Activated CD8-positive, alpha-beta T cell treated with anti-CD3 and anti-CD28 coated beads, Interleukin-2, amount 10 ng/mL, durations not matched to agents 7 days and 5 days (primary cell): ENCODE measurements around the gene PLXNA1. TPM values are rescaled to one million over a fixed set of nuclear protein-coding genes. Genes with fewer than 3 reads are reported as not detected.

Experiments used
- ATAC-seq: fragments of 150-1000 bp; cut with Tn5 transposase; one replicate; pipeline ENCODE4 v1.10.0; 2021; ENCODE audit warnings: moderate library complexity
- CTCF ChIA-PET: fragments of 350-600 bp; sonication (Branson Sonifier 250); formaldehyde crosslinking; loops from one replicate; lab custom pipeline; 2021; ENCODE audit warnings: antibody characterized with exemption; lab: Charles Lee
- POLR2A ChIA-PET: fragments of 350-600 bp; sonication (Branson Sonifier 250); formaldehyde crosslinking; loops from one replicate; lab custom pipeline; 2021; ENCODE audit warnings: antibody characterized with exemption; lab: Charles Lee
- DNase-seq: peaks from one replicate; pipeline ENCODE4 v3.0.0-alpha.2; 2020
- H3K27ac Mint-ChIP-seq: one replicate; pipeline ENCODE4 v1.8.0; 2021; ENCODE audit warnings: mild to moderate bottlenecking, mixed read lengths
- H3K27me3 Mint-ChIP-seq: one replicate; pipeline ENCODE4 v1.8.0; 2021; ENCODE audit warnings: low read depth, mixed read lengths
- H3K36me3 Mint-ChIP-seq: one replicate; pipeline ENCODE4 v1.8.0; 2021; ENCODE audit warnings: low read depth, mixed read lengths
- H3K4me1 Mint-ChIP-seq: one replicate; pipeline ENCODE4 v1.8.0; 2021; ENCODE audit warnings: low read depth, mixed read lengths
- H3K4me3 Mint-ChIP-seq: one replicate; pipeline ENCODE4 v1.8.0; 2021; ENCODE audit warnings: mild to moderate bottlenecking, mixed read lengths
- H3K9me3 Mint-ChIP-seq: one replicate; pipeline ENCODE4 v1.8.0; 2022; ENCODE audit warnings: mixed read lengths; ENCODE audit not compliant: insufficient read depth
- total RNA-seq, 2 experiments: library from RNA; stranded (reverse); gene quantifications; one replicate each; pipeline ENCODE4 v1.2.3, GENCODE V29; 2021

The PLXNA1 gene
- total RNA-seq, 2 experiments from 2014 or later, result 2.4 to 2.7 TPM

DNA sequence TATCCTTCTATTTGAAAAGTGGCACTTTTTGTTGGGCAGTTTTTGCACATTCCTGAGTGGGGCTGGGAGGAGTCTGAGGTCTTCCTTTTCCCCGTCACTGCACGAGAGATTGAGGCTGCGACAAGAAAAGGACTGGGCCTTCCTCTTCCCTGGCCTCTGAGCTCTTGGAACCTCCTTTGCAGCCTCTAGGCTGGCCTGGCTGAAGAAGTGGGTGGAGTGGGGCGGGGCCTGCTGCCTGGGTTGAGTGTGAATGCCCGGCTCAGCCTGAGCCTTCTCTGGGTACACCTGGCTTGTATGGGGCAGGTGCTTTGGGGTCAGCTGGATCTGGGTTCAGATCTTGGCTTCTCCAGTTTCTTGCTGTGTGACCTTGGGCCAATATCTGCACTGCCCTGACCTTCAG lies 43.1 kb downstream of the PLXNA1 start:
- ChIA-PET POLR2A (no interaction called here), CTCF (no interaction called here)
- Mint-ChIP-seq H3K27ac (no peak overlapping the region), H3K4me1 (no peaks in the 10 kb centered on the region), H3K27me3 (no peaks in the 10 kb centered on the region), H3K4me3 (no peak overlapping the region), H3K36me3 (no peaks in the 10 kb centered on the region), H3K9me3 (no peaks in the 10 kb centered on the region)
- DNase-seq (no peak), ATAC-seq (no peak)

DNA sequence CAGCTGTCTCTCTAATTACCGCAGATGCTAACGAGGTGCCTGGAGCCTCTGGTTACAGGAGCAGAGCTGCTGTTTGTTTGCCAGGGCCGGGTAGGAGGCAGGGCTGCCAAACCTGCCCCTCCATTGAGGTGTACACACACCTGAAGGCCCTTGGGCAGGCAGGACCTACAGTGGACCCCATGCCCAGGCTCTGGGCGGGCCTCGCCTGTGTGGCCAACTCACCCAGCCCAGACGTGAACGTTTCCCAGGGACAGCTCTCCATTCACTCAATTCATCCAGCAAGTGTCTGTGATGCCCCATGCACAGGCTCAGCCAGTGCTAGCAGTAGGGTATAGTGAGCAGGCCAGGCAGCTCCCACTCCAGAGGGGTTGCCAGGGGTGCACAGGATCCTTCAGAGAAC lies 43.7 kb downstream of the PLXNA1 start:
- no peaks in the 10 kb centered on the region for H3K4me1 Mint-ChIP-seq
- no peaks in the 10 kb centered on the region for H3K36me3 Mint-ChIP-seq
- no peak for ATAC-seq
- DNase-seq, result no peak
- ChIA-PET CTCF (no interaction called here), POLR2A (no interaction called here)
- no peaks in the 10 kb centered on the region for H3K27me3 Mint-ChIP-seq
- no peak overlapping the region for H3K4me3 Mint-ChIP-seq
- H3K27ac Mint-ChIP-seq, result no peak overlapping the region
- H3K9me3 Mint-ChIP-seq, result no peaks in the 10 kb centered on the region

DNA sequence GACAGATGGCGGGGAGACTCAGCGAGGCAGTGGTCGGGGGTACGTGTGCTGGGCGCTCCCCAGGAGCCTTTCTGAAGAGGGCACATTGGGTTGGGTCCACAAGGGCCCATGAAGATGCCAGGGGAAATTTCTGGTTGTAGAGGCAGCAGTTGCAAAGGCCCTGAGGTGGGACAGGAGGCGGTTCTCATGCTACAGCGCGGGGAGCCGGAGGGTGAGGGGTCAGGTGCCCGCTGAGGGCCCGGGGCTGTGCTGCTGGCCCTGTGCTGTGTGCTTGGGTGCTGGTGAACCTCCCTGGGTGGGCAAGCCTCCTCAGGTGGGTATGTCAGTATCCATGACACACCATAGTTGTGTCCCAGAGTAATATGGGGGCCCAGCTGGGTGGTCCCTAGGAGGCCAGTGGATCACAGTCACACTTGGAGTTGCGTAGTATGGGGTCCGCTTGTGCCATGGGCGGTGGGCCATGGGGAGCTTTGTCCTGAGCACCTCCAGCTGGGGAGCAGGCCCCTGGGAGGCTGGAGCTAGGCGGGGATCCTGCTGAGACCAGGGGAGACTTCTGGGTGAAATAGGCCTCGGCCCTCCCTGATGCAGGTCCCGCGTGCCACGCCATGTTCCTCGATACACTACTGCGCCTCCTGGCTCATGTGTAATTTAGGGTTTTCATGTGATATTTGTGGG lies 44.3 kb downstream of the PLXNA1 start:
- no peaks in the 10 kb centered on the region for H3K36me3 Mint-ChIP-seq
- ATAC-seq, result no peak
- CTCF ChIA-PET, result no interaction called here

GRCh38 chr3:127027811-127028548 lies 45.1 kb downstream of the PLXNA1 start:
- Mint-ChIP-seq H3K9me3 (no peaks in the 10 kb centered on the region), H3K27ac (no peak overlapping the region), H3K4me1 (no peaks in the 10 kb centered on the region), H3K27me3 (no peaks in the 10 kb centered on the region), H3K36me3 (no peaks in the 10 kb centered on the region), H3K4me3 (no peak overlapping the region)
- no peak for DNase-seq
- ATAC-seq, result no peak
- CTCF ChIA-PET, result no interaction called here
- POLR2A ChIA-PET, result no interaction called here

More for the DNA sequence above, 44.3 kb downstream of the PLXNA1 start:
- H3K4me3 Mint-ChIP-seq, result no peak overlapping the region
- H3K27ac Mint-ChIP-seq, result peak overlapping the region; percentile 30
- no peaks in the 10 kb centered on the region for H3K9me3 Mint-ChIP-seq
- no peaks in the 10 kb centered on the region for H3K4me1 Mint-ChIP-seq
- DNase-seq, result no peak
- H3K27me3 Mint-ChIP-seq, result no peaks in the 10 kb centered on the region
- POLR2A ChIA-PET, result no interaction called here

- ChIA-PET POLR2A (no interaction called here), CTCF (no interaction called here)
- Mint-ChIP-seq H3K4me1 (no peaks in the 10 kb centered on the region), H3K36me3 (no peaks in the 10 kb centered on the region), H3K9me3 (no peaks in the 10 kb centered on the region), H3K4me3 (no peak overlapping the region), H3K27ac (no peak overlapping the region), H3K27me3 (no peaks in the 10 kb centered on the region)
- no peak for DNase-seq
- no peak for ATAC-seq
Measured at GRCh38 chr3:127028781-127029657, 46.1 kb downstream of the PLXNA1 start.

GRCh38 chr3:127029658-127030507 lies 47.0 kb downstream of the PLXNA1 start:
- Mint-ChIP-seq H3K36me3 (no peaks in the 10 kb centered on the region), H3K4me1 (no peaks in the 10 kb centered on the region)
- CTCF ChIA-PET, result no interaction called here

GRCh38 chr3:127030508-127031412 lies 47.8 kb downstream of the PLXNA1 start:
- ATAC-seq (no peak), DNase-seq (no peak)
- no peak overlapping the region for H3K4me3 Mint-ChIP-seq
- CTCF ChIA-PET, result no interaction called here
- POLR2A ChIA-PET, result no interaction called here
- H3K36me3 Mint-ChIP-seq, result no peaks in the 10 kb centered on the region
- H3K4me1 Mint-ChIP-seq, result no peaks in the 10 kb centered on the region
- no peak overlapping the region for H3K27ac Mint-ChIP-seq
- no peaks in the 10 kb centered on the region for H3K27me3 Mint-ChIP-seq
- no peaks in the 10 kb centered on the region for H3K9me3 Mint-ChIP-seq

More at GRCh38 chr3:127029658-127030507, 47.0 kb downstream of the PLXNA1 start:
- Mint-ChIP-seq H3K27me3 (no peaks in the 10 kb centered on the region), H3K27ac (no peak overlapping the region), H3K4me3 (no peak overlapping the region), H3K9me3 (no peaks in the 10 kb centered on the region)
- ATAC-seq, result no peak
- POLR2A ChIA-PET, result no interaction called here
- DNase-seq, result no peak

- DNase-seq (no peak), ATAC-seq (no peak)
- Mint-ChIP-seq H3K4me1 (no peaks in the 10 kb centered on the region), H3K36me3 (no peaks in the 10 kb centered on the region), H3K27ac (no peak overlapping the region), H3K27me3 (no peaks in the 10 kb centered on the region), H3K4me3 (no peak overlapping the region), H3K9me3 (no peaks in the 10 kb centered on the region)
- ChIA-PET CTCF (no interaction called here), POLR2A (no interaction called here)
Measured at GRCh38 chr3:127031413-127031810, 48.5 kb downstream of the PLXNA1 start.

- DNase-seq (no peak), ATAC-seq (no peak)
- Mint-ChIP-seq H3K27me3 (no peaks in the 10 kb centered on the region), H3K27ac (no peak overlapping the region), H3K4me3 (no peak overlapping the region), H3K36me3 (no peaks in the 10 kb centered on the region), H3K4me1 (no peaks in the 10 kb centered on the region), H3K9me3 (no peaks in the 10 kb centered on the region)
- POLR2A ChIA-PET, result no interaction called here
- CTCF ChIA-PET, result no interaction called here
Measured at GRCh38 chr3:127031845-127032244, 48.9 kb downstream of the PLXNA1 start.

GRCh38 chr3:127032296-127032990 lies 49.5 kb downstream of the PLXNA1 start:
- Mint-ChIP-seq H3K4me3 (no peak overlapping the region), H3K27me3 (no peaks in the 10 kb centered on the region), H3K4me1 (no peaks in the 10 kb centered on the region), H3K9me3 (no peaks in the 10 kb centered on the region), H3K36me3 (no peaks in the 10 kb centered on the region), H3K27ac (no peak overlapping the region)
- POLR2A ChIA-PET, result no interaction called here
- CTCF ChIA-PET, result no interaction called here
- no peak for DNase-seq
- no peak for ATAC-seq
